IMR-90 (cell line): ENCODE measurements around the gene SRRM2. TPM values are rescaled to one million over a fixed set of nuclear protein-coding genes. Genes with fewer than 3 reads are reported as not detected.

Experiments
- ATAC-seq: fragments of 200-7000 bp; cut with Tn5 transposase; 2 replicates; pipeline ENCODE4 v1.9.1; 2020; ENCODE audit warnings: low read depth, mild to moderate bottlenecking, moderate library complexity
- BruUV-seq: library from RNA; stranded (reverse); fragments of 400-500 nt; replicated peaks from 2 replicates; lab custom pipeline; 2021; lab: Mats Ljungman, UMichigan
- CTCF ChIA-PET: fragments of 300-600 bp; formaldehyde crosslinking; extraction: SDS; loops from one replicate; lab custom pipeline; 2021; ENCODE audit warnings: antibody characterized with exemption; lab: Yijun Ruan, JAX
- POLR2A ChIA-PET: fragments of 300-600 bp; sonication (Branson Sonifier 250); formaldehyde crosslinking; loops from one replicate; lab custom pipeline; 2022; ENCODE audit warnings: antibody characterized with exemption; ENCODE audit not compliant: unreplicated experiment; lab: Charles Lee
- DNase-seq: peaks from one replicate; pipeline ENCODE4 v3.0.0; 2013
- H2AFZ ChIP-seq: replicated peaks from 2 replicates; pipeline ENCODE3; 2013; ENCODE audit warnings: low read length, mild to moderate bottlenecking; ENCODE audit not compliant: poor library complexity
- H2AK5ac ChIP-seq: 2 replicates; pipeline ENCODE4 v1.6.1; 2013; ENCODE audit warnings: low read depth, low read length, inconsistent platforms
- H2AK9ac ChIP-seq: replicated peaks from 2 replicates; pipeline ENCODE3; 2013; ENCODE audit warnings: mild to moderate bottlenecking, low read depth, low read length, moderate library complexity; ENCODE audit not compliant: poor library complexity
- H2BK120ac ChIP-seq: 2 replicates; pipeline ENCODE4 v1.6.1; 2013; ENCODE audit warnings: low read depth, low read length, inconsistent platforms
- H2BK15ac ChIP-seq: 3 replicates; pipeline ENCODE4 v1.6.1; 2013; ENCODE audit warnings: low read depth, low read length, inconsistent platforms
- H2BK20ac ChIP-seq: 2 replicates; pipeline ENCODE4 v1.6.1; 2013; ENCODE audit warnings: low read depth, mild to moderate bottlenecking, inconsistent platforms, low read length, moderate library complexity
- H2BK5ac ChIP-seq: 2 replicates; pipeline ENCODE4 v1.6.1; 2013; ENCODE audit warnings: mild to moderate bottlenecking, low read depth, low read length, inconsistent platforms; ENCODE audit not compliant: poor library complexity, severe bottlenecking
- H3K14ac ChIP-seq: replicated peaks from 2 replicates; pipeline ENCODE4 v1.6.1; 2013; ENCODE audit warnings: low read depth, low read length, inconsistent platforms
- H3K18ac ChIP-seq: 2 replicates; pipeline ENCODE4 v1.6.1; 2013; ENCODE audit warnings: low read depth, low read length, control low read depth
- H3K23ac ChIP-seq: 2 replicates; pipeline ENCODE4 v1.6.1; 2013; ENCODE audit warnings: low read depth, low read length, inconsistent platforms
- H3K27ac ChIP-seq: 2 replicates; pipeline ENCODE4 v1.5.1; 2013; ENCODE audit warnings: mild to moderate bottlenecking, control low read depth, low read length; ENCODE audit not compliant: insufficient read depth
- H3K27me3 ChIP-seq: 2 replicates; pipeline ENCODE4 v1.6.1; 2013; ENCODE audit warnings: low read length; ENCODE audit not compliant: control insufficient read depth, insufficient read depth
- H3K36me3 ChIP-seq: 2 replicates; pipeline ENCODE4 v1.6.1; 2013; ENCODE audit warnings: low read length, mixed read lengths; ENCODE audit not compliant: control insufficient read depth, insufficient read depth
- H3K4ac ChIP-seq: 2 replicates; pipeline ENCODE4 v1.6.1; 2013; ENCODE audit warnings: low read depth, low read length, inconsistent platforms
- H3K4me1 ChIP-seq: 2 replicates; pipeline ENCODE4 v1.6.1; 2013; ENCODE audit warnings: low read length, mixed read lengths; ENCODE audit not compliant: control insufficient read depth, insufficient read depth
- H3K4me2 ChIP-seq: 2 replicates; pipeline ENCODE4 v1.6.1; 2013; ENCODE audit warnings: low read depth, mild to moderate bottlenecking, control low read depth, low read length, moderate library complexity
- H3K4me3 ChIP-seq: 2 replicates; pipeline ENCODE4 v1.5.1; 2013; ENCODE audit warnings: low read depth, mild to moderate bottlenecking, control low read depth, low read length, moderate library complexity; ENCODE audit not compliant: insufficient read depth
- H3K56ac ChIP-seq: 2 replicates; pipeline ENCODE4 v1.6.1; 2013; ENCODE audit warnings: low read length, inconsistent platforms; ENCODE audit not compliant: insufficient read depth; ENCODE audit errors: extremely low read depth
- H3K79me1 ChIP-seq, 2 experiments: 2 replicates each; pipeline ENCODE4 v1.6.1; 2013; ENCODE audit warnings: low read length in 2 of 2, inconsistent platforms in 1 of 2, low read depth in 1 of 2
- H3K9ac ChIP-seq: 2 replicates; pipeline ENCODE4 v1.6.1; 2013; ENCODE audit warnings: low read depth, low read length, control low read depth
- H3K9me1 ChIP-seq: 2 replicates; pipeline ENCODE4 v1.6.1; 2013; ENCODE audit warnings: low read length, inconsistent platforms; ENCODE audit not compliant: insufficient read depth
- H3K9me3 ChIP-seq: 2 replicates; pipeline ENCODE4 v1.6.1; 2013; ENCODE audit warnings: low read length; ENCODE audit not compliant: control insufficient read depth, insufficient read depth
- H4K20me1 ChIP-seq: 2 replicates; pipeline ENCODE4 v1.6.1; 2013; ENCODE audit warnings: low read length, inconsistent platforms; ENCODE audit not compliant: insufficient read depth
- H4K5ac ChIP-seq: 2 replicates; pipeline ENCODE4 v1.6.1; 2013; ENCODE audit warnings: mild to moderate bottlenecking, low read depth, low read length, control low read depth
- H4K8ac ChIP-seq, 2 experiments: 2 replicates each; pipeline ENCODE4 v1.6.1; 2013; ENCODE audit warnings: low read depth in 2 of 2, low read length in 2 of 2, control low read depth in 1 of 2, inconsistent platforms in 1 of 2
- H4K91ac ChIP-seq: 2 replicates; pipeline ENCODE4 v1.6.1; 2013; ENCODE audit warnings: low read depth, low read length, inconsistent platforms; ENCODE audit not compliant: insufficient read depth
- BHLHE40 ChIP-seq: fragments of 150-350 bp; IDR thresholded peaks from 2 replicates; pipeline ENCODE4 v1.6.1; 2016; ENCODE audit warnings: mild to moderate bottlenecking, low read depth, low read length
- CHD1 ChIP-seq: IDR thresholded peaks from 2 replicates; pipeline ENCODE4 v1.6.1; 2012; ENCODE audit warnings: low read depth, low read length, improper control_type of control experiment
- CTCF ChIP-seq: conservative IDR thresholded peaks from 2 replicates; pipeline ENCODE4 v1.5.1; 2012; ENCODE audit warnings: mild to moderate bottlenecking, low read depth, low read length, improper control_type of control experiment
- ELK1 ChIP-seq: fragments of 150-350 bp; IDR thresholded peaks from 2 replicates; pipeline ENCODE4 v1.6.1; 2016; ENCODE audit warnings: low read depth, mild to moderate bottlenecking, low read length, moderate library complexity, borderline replicate concordance
- FOS ChIP-seq: fragments of 150-350 bp; IDR thresholded peaks from 2 replicates; pipeline ENCODE4 v1.6.1; 2016; ENCODE audit warnings: low read depth, low read length
- MAFK ChIP-seq: IDR thresholded peaks from 2 replicates; pipeline ENCODE4 v1.6.1; 2012; ENCODE audit warnings: low read depth, low read length, improper control_type of control experiment
- MAZ ChIP-seq: IDR thresholded peaks from 2 replicates; pipeline ENCODE4 v1.6.1; 2012; ENCODE audit warnings: low read depth, mild to moderate bottlenecking, low read length, improper control_type of control experiment, moderate library complexity, borderline replicate concordance
- MXI1 ChIP-seq: IDR thresholded peaks from 2 replicates; pipeline ENCODE4 v1.6.1; 2012; ENCODE audit warnings: low read depth, mild to moderate bottlenecking, low read length, moderate library complexity, borderline replicate concordance
- NFE2L2 ChIP-seq: fragments of 150-350 bp; IDR thresholded peaks from 2 replicates; pipeline ENCODE4 v1.6.1; 2016; ENCODE audit warnings: low read depth, mild to moderate bottlenecking, low read length
- POLR2A ChIP-seq: IDR thresholded peaks from 2 replicates; pipeline ENCODE4 v1.6.1; 2012; ENCODE audit warnings: mild to moderate bottlenecking, low read depth, low read length
- RAD21 ChIP-seq: IDR thresholded peaks from 2 replicates; pipeline ENCODE4 v1.6.1; 2012; ENCODE audit warnings: low read length, improper control_type of control experiment
- RCOR1 ChIP-seq: IDR thresholded peaks from 2 replicates; pipeline ENCODE4 v1.6.1; 2012; ENCODE audit warnings: mild to moderate bottlenecking, low read length, improper control_type of control experiment; ENCODE audit not compliant: insufficient replicate concordance
- RFX5 ChIP-seq: IDR thresholded peaks from 2 replicates; pipeline ENCODE4 v1.8.0; 2012; ENCODE audit warnings: low read depth, mild to moderate bottlenecking, low read length, moderate library complexity
- SMC3 ChIP-seq: fragments of 150-350 bp; IDR thresholded peaks from 2 replicates; pipeline ENCODE4 v1.6.1; 2016; ENCODE audit warnings: low read depth, mild to moderate bottlenecking, antibody characterized with exemption, low read length, moderate library complexity
- USF2 ChIP-seq: fragments of 150-350 bp; IDR thresholded peaks from 2 replicates; pipeline ENCODE4 v1.6.1; 2017; ENCODE audit warnings: mild to moderate bottlenecking, antibody characterized with exemption, low read length, low read depth
- WGBS, 2 experiments: methylation state at CpG; one replicate each; pipeline versions ENCODE4 v1.1.5 to v1.1.7; 2013; ENCODE audit warnings: missing lambda C conversion rate in 2 of 2; ENCODE audit not compliant: insufficient read length in 1 of 2; ENCODE audit errors: extremely low coverage in 2 of 2; 5-methylcytosine and 5-hydroxymethylcytosine counted together
- dilution Hi-C: fragments of 300-500 bp; cut with HindIII; formaldehyde crosslinking; loops from one replicate; pipeline ENCODE4 v1.14.3; 2018; ENCODE audit warnings: low sequenced_read_pairs; ENCODE audit not compliant: unreplicated experiment
- in situ Hi-C: fragments of 300-500 bp; cut with MboI; formaldehyde crosslinking; loops from 3 replicates; pipeline ENCODE4 v1.14.3; 2019; ENCODE audit warnings: low sequenced_read_pairs, inconsistent platforms, mixed read lengths
- intact Hi-C: fragments of 100-400 bp; cut with micrococcal nuclease; formaldehyde crosslinking; loops from 2 replicates; pipeline ENCODE4 v1.10.0; 2022
- polyA plus RNA-seq, 3 experiments: library from polyadenylated mRNA; depleted of rRNA; stranded (reverse); fragments of >200 nt; gene quantifications; 2 replicates each; pipeline ENCODE4 v1.2.3, GENCODE V29; 2012; ENCODE audit warnings: low replicate concordance in 1 of 3
- total RNA-seq: library from RNA; depleted of rRNA; stranded (reverse); fragments of >200 nt; gene quantifications from 2 replicates; pipeline ENCODE4 v1.2.3, GENCODE V29; 2012

The SRRM2 gene
- total and polyA plus RNA-seq, 2 of the 4 experiments (the other 2 are of a cell fraction) = 20.3 to 300 TPM

- no peak overlapping the region for H3K56ac ChIP-seq
- no peak overlapping the region for H4K5ac ChIP-seq
- H3K4ac ChIP-seq = no peak overlapping the region
- H4K91ac ChIP-seq = no peak overlapping the region
- dilution Hi-C loops (no loop called here), in situ Hi-C loops (no loop called here), intact Hi-C loops (no loop called here)
- no peak overlapping the region for H3K4me3 ChIP-seq
- no peaks in the 10 kb centered on the region for H3K9me3 ChIP-seq
- H4K20me1 ChIP-seq = peaks cover 4% of the 10 kb centered on the region; the same call in 1 of the 2 replicates
- no peak overlapping the region for H2BK15ac ChIP-seq
- no peak overlapping the region for H3K9ac ChIP-seq
- no peaks in the 10 kb centered on the region for H3K36me3 ChIP-seq
- H2BK120ac ChIP-seq = no peak overlapping the region
- 100% methylated on average over 1 of the region's 21 CpGs; no CpG with 5 or more reads in 1 of the 2 experiments for WGBS, 2 experiments
- H2AFZ ChIP-seq = no peak overlapping the region
- H3K23ac ChIP-seq = no peak overlapping the region
- H2AK5ac ChIP-seq = no peak overlapping the region
- no peaks in the 10 kb centered on the region for H3K79me1 ChIP-seq
- ChIA-PET CTCF (no interaction called here), POLR2A (interaction anchor here (0.5 kb wide), 1 partner anchor 25 kb away, joined by 6 read pairs; no protein-coding TSS in a partner anchor)
- DNase-seq = no peak
- H3K4me1 ChIP-seq = no peaks in the 10 kb centered on the region
- no peak overlapping the region for H3K14ac ChIP-seq
- H4K8ac ChIP-seq = no peak overlapping the region
- no peak overlapping the region for H2BK5ac ChIP-seq
- H2AK9ac ChIP-seq = no peak overlapping the region
- no peaks in the 10 kb centered on the region for H3K27me3 ChIP-seq
- ATAC-seq = no peak
- no peak overlapping the region for H2BK20ac ChIP-seq
- no peak overlapping the region for H3K18ac ChIP-seq
- no peak overlapping the region for H3K27ac ChIP-seq
- no peaks in the 10 kb centered on the region for H3K9me1 ChIP-seq
- BruUV-seq = no TSS peak
- H3K4me2 ChIP-seq = no peak overlapping the region
- no peak for TF ChIP-seq CTCF
- TF ChIP-seq CHD1 = no peak
- TF ChIP-seq ELK1 = no peak
- no peak for TF ChIP-seq MAFK
- TF ChIP-seq RAD21 = no peak
- TF ChIP-seq FOS = no peak
- TF ChIP-seq BHLHE40 = no peak
- no peak for TF ChIP-seq MXI1
- TF ChIP-seq RFX5 = no peak
- no peak for TF ChIP-seq RCOR1
- TF ChIP-seq USF2 = no peak
- no peak for TF ChIP-seq NFE2L2
- no peak for TF ChIP-seq MAZ
- no peak for TF ChIP-seq SMC3
- no peak for TF ChIP-seq POLR2A
These were observed 34.8 kb upstream of the SRRM2 start for GRCh38 chr16:2717383-2718263.
